CD4-positive, CD25-positive, alpha-beta regulatory T cell (primary cell): ENCODE results near the gene ACOT7. TPM values are rescaled to one million over a fixed set of nuclear protein-coding genes. Genes with fewer than 3 reads are reported as not detected.

Experiments used
- ATAC-seq, 2 donors: fragments of 150-1000 bp; cut with Tn5 transposase; one replicate each; pipeline ENCODE4 v1.10.0; 2021; ENCODE audit warnings: low read depth in 2 of 2, moderate number of reproducible peaks in 2 of 2, moderate library complexity in 1 of 2
- DNase-seq, 3 donors: peaks; one replicate each; pipeline versions ENCODE4 v3.0.0 to v3.0.0-alpha.2; 2012 to 2022; ENCODE audit warnings: mixed read lengths in 1 of 3
- H3K27ac ChIP-seq: one replicate; pipeline ENCODE4 v1.7.0; 2013; ENCODE audit warnings: mild to moderate bottlenecking, low read length; ENCODE audit not compliant: insufficient read depth, poor library complexity, severe bottlenecking
- H3K27me3 ChIP-seq: one replicate; pipeline ENCODE4 v1.7.0; 2013; ENCODE audit warnings: low read length; ENCODE audit not compliant: control insufficient read depth, insufficient read depth
- H3K36me3 ChIP-seq: one replicate; pipeline ENCODE4 v1.7.0; 2013; ENCODE audit warnings: mild to moderate bottlenecking, low read length, moderate library complexity; ENCODE audit not compliant: control insufficient read depth, insufficient read depth
- H3K4me1 ChIP-seq: 2 replicates; pipeline ENCODE4 v1.7.0; 2013; ENCODE audit warnings: mild to moderate bottlenecking, low read length; ENCODE audit not compliant: insufficient read depth, control insufficient read depth, poor library complexity, severe bottlenecking
- H3K4me3 ChIP-seq: one replicate; pipeline ENCODE4 v1.7.0; 2013; ENCODE audit warnings: low read depth, mild to moderate bottlenecking, low read length, moderate library complexity
- H3K9me3 ChIP-seq, 2 experiments: 1 replicate in 1 of 2; 2 replicates in 1 of 2; pipeline ENCODE4 v1.7.0; 2013; ENCODE audit warnings: low read length in 2 of 2, mild to moderate bottlenecking in 1 of 2, moderate library complexity in 1 of 2; ENCODE audit not compliant: control insufficient read depth in 2 of 2
- H3K27ac Mint-ChIP-seq, 3 donors: one replicate each; pipeline ENCODE4 v1.8.0; 2020 to 2022; ENCODE audit warnings: mild to moderate bottlenecking in 3 of 3, mixed read lengths in 3 of 3, moderate library complexity in 2 of 3
- H3K27me3 Mint-ChIP-seq: one replicate; pipeline ENCODE4 v1.8.0; 2022; ENCODE audit warnings: mild to moderate bottlenecking, mixed read lengths
- H3K36me3 Mint-ChIP-seq: one replicate; pipeline ENCODE4 v1.8.0; 2020; ENCODE audit warnings: mixed read lengths
- H3K4me1 Mint-ChIP-seq, 4 donors: one replicate each; pipeline ENCODE4 v1.8.0; 2020 to 2022; ENCODE audit warnings: mixed read lengths in 4 of 4, mild to moderate bottlenecking in 1 of 4
- H3K4me3 Mint-ChIP-seq, 4 donors: one replicate each; pipeline ENCODE4 v1.8.0; 2020 to 2022; ENCODE audit warnings: mild to moderate bottlenecking in 4 of 4, mixed read lengths in 4 of 4, moderate library complexity in 3 of 4
- H3K9me3 Mint-ChIP-seq, 7 donors: one replicate each; pipeline ENCODE4 v1.8.0; 2020 to 2022; ENCODE audit warnings: mixed read lengths in 7 of 7, mild to moderate bottlenecking in 3 of 7, moderate library complexity in 2 of 7
- polyA plus RNA-seq, 4 donors: library from polyadenylated mRNA; unstranded; fragments of 300-500 nt; fragmentation: Illumina TruSeq; gene quantifications; one replicate each; pipeline ENCODE4 v1.2.3, GENCODE V29; 2021
- total RNA-seq: library from RNA; stranded (reverse); gene quantifications from one replicate; pipeline ENCODE4 v1.2.3, GENCODE V29; 2022

The ACOT7 gene
- total and polyA plus RNA-seq, 5 donors from 2014 or later: 9.3 to 13.6 (median 9.8) TPM

DNA sequence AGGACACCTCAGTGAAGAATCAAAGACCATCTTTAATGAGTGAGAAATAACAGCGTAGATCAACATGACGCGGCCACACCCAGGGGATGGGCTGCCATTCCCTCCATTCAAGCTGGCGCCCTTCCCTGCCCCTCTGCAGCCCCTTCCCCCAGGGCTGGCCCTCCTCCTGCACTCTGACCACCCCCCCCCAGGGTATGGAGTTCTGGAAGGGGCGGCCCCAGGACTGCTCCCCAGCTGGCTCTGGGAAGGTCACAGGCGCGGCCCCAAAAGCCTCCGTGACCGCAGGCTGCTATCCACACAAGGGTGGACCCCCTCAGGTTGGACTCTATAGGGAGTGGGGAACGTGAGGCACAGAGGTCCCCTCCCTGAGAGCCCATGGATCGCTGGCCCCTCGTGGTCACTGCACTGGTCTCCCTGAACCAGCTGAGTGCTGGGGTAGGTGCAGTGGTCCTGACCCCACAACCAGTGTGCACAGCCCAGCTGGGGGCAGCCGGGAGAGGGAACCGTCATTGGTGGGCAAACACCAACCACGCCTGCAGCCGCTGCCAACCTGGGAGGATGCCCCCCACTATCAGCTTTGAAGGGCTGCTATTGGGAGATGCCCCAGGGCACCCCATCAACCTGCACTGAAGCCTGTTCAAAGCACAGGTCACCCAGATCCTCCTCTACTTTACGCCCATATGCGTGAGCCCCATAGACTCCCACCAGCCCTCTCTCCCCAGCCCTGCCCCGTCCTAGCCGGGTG, 116.6 kb downstream of the ACOT7 start:
- no peaks in the 10 kb centered on the region for H3K27me3 ChIP-seq
- H3K9me3 ChIP-seq: no peaks in the 10 kb centered on the region
- ATAC-seq: no peak
- no peak overlapping the region for H3K27ac Mint-ChIP-seq
- no peak overlapping the region for H3K27ac ChIP-seq
- H3K9me3 Mint-ChIP-seq: no peaks in the 10 kb centered on the region
- H3K4me3 ChIP-seq: no peak overlapping the region
- H3K4me1 Mint-ChIP-seq: no peaks in the 10 kb centered on the region
- no peaks in the 10 kb centered on the region for H3K36me3 ChIP-seq
- no peak for DNase-seq
- H3K4me3 Mint-ChIP-seq: no peak overlapping the region
- no peaks in the 10 kb centered on the region for H3K27me3 Mint-ChIP-seq
- no peaks in the 10 kb centered on the region for H3K4me1 ChIP-seq
- peaks cover 9% of the 10 kb centered on the region for H3K36me3 Mint-ChIP-seq

DNA sequence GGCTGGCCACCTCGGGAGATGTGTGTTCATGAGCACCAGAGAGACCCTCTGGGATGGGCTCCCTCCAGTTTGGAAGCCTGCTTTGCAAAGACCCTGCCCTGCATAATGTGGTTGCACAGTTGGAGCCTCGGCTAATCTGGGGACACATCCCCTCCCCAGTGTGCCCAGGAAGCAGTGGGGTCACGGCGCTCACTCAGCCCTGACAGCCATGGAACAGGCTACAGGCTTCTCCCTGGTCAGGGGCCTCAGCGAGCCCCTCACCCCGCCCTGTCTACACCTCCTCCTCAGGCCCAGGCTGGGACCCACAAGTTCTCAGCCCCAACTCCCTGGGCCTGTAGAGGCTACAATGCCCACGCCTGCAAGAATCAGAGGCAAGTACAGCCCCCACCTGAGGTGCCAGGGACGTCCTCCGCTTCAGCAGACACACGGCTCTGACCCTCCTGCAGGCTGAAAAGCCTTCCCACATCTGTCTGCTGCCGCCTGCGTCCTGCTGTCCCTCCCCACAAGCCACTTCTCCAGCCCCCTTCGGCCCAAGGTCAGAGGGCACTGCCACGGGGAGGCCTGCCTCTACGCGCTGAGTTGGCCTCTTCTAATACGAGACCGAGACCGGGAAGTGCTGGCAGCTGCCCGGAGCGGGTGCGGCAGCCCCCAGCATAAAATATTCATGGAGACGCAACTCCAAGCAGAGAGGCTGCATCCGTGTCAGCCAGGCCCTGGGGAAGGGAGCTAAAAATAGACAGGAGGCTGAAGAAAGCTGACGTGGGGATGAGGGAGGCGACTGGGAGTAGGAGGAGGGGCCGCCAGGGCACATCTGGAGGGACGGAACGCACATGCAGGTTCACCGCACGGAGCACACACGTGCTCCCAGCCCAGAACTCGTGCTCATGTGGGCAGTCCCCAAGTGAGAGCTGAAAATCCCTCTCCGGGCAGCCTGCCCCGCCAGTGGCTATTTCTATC, 117.5 kb downstream of the ACOT7 start:
- no peak overlapping the region for H3K27ac ChIP-seq
- ATAC-seq (no peak), DNase-seq (no peak)
- H3K4me3 ChIP-seq: no peak overlapping the region
- no peaks in the 10 kb centered on the region for H3K27me3 ChIP-seq
- Mint-ChIP-seq H3K36me3 (peaks cover 9% of the 10 kb centered on the region), H3K27ac (no peak overlapping the region), H3K4me1 (no peaks in the 10 kb centered on the region), H3K27me3 (no peaks in the 10 kb centered on the region), H3K9me3 (no peaks in the 10 kb centered on the region), H3K4me3 (no peak overlapping the region)
- H3K9me3 ChIP-seq: no peaks in the 10 kb centered on the region
- no peaks in the 10 kb centered on the region for H3K36me3 ChIP-seq
- H3K4me1 ChIP-seq: no peaks in the 10 kb centered on the region

DNA sequence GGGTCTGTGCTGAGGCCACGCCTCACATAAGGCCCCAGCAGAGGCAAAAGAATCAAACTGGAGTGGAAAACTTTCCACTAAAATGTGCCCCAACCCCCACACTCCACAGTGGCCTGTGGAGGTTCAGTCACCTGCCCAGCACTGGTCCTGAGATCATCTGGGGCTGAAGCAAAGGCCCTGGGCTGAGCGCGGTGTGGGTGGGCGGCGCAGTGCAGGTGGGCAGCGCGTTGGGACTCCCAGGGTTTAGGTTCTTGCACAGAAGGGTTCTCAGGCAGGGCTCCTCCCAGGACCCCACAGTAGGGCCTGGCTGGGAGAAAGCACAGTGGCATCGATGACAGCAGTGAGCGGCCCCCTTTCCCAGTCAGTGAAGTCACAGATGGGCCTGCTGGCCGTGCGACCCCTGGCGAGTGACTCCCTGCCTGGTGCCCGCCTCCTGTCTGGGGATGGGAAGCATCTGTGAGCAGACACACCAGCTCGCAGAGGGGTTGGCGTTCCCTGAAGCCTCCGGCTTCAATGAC, 118.9 kb downstream of the ACOT7 start:
- H3K9me3 Mint-ChIP-seq: no peaks in the 10 kb centered on the region
- DNase-seq: no peak
- no peaks in the 10 kb centered on the region for H3K4me1 ChIP-seq
- no peaks in the 10 kb centered on the region for H3K27me3 Mint-ChIP-seq
- no peaks in the 10 kb centered on the region for H3K27me3 ChIP-seq
- H3K36me3 Mint-ChIP-seq: peaks cover 9% of the 10 kb centered on the region
- no peak overlapping the region for H3K27ac ChIP-seq
- H3K9me3 ChIP-seq: no peaks in the 10 kb centered on the region
- no peaks in the 10 kb centered on the region for H3K36me3 ChIP-seq
- no peaks in the 10 kb centered on the region for H3K4me1 Mint-ChIP-seq
- H3K4me3 ChIP-seq: no peak overlapping the region
- no peak for ATAC-seq
- H3K4me3 Mint-ChIP-seq: no peak overlapping the region
- H3K27ac Mint-ChIP-seq: no peak overlapping the region

GRCh38 chr1:6274102-6274501, 119.5 kb downstream of the ACOT7 start:
- peaks cover 9% of the 10 kb centered on the region for H3K36me3 Mint-ChIP-seq
- no peak for DNase-seq
- H3K27me3 Mint-ChIP-seq: no peaks in the 10 kb centered on the region

DNA sequence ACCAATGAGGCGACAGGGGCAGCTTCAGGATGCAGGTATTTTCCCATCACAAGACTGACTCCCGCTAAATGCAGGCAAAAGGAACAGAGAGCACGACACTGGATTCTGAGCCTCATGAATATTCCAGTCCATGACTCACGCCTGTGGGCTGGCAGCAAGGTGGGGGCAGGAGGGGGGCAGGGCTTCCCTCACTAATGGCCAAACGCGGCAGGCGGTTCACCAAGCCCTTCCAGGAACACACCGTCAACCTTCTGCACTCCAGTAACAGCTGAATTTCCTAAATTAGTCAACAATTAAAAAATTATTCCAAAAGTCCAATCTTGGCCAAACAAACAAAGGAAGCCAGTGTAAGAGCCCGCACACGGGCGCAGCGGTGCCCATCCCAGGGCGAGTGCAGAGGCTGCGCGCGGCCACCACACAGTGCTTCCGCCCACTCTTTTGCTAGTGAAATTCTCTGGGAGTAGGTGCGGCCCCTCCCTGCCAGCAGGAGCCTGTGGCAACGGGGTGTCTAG, 120.1 kb downstream of the ACOT7 start:
- peaks cover 7% of the 10 kb centered on the region for H3K36me3 Mint-ChIP-seq

More at GRCh38 chr1:6274102-6274501, 119.5 kb downstream of the ACOT7 start:
- Mint-ChIP-seq H3K9me3 (no peaks in the 10 kb centered on the region), H3K27ac (no peak overlapping the region), H3K4me3 (no peak overlapping the region), H3K4me1 (no peaks in the 10 kb centered on the region)
- ATAC-seq: no peak
- H3K36me3 ChIP-seq: no peaks in the 10 kb centered on the region
- no peaks in the 10 kb centered on the region for H3K9me3 ChIP-seq
- H3K4me3 ChIP-seq: no peak overlapping the region
- H3K27ac ChIP-seq: no peak overlapping the region
- no peaks in the 10 kb centered on the region for H3K27me3 ChIP-seq
- no peaks in the 10 kb centered on the region for H3K4me1 ChIP-seq

DNA sequence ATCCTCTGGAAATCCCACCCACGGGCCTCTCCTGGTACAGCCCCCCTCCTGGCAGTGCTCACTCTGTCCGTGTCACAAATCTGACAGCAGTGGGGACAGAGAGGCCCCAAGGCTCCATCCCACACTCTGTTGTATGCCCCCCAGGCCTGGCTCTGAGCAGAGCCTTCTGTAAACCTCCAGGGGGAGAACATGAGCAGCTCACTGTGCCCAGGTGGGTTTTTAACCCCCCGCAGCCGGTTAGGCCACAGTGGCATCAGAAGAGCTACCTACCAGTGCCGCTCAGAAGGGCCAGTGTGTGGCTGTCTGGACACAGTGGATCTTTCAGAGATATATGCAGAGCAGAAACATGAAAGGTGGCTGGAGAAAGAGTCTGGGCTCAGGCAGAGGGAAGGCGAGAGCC, 120.7 kb downstream of the ACOT7 start:
- peaks cover 3% of the 10 kb centered on the region for H3K36me3 Mint-ChIP-seq
- Histone ChIP-seq H3K36me3 (no peaks in the 10 kb centered on the region), H3K9me3 (no peaks in the 10 kb centered on the region), H3K27me3 (no peaks in the 10 kb centered on the region), H3K27ac (no peak overlapping the region), H3K4me3 (no peak overlapping the region), H3K4me1 (no peaks in the 10 kb centered on the region)
- no peak for ATAC-seq
- no peaks in the 10 kb centered on the region for H3K9me3 Mint-ChIP-seq
- no peak overlapping the region for H3K4me3 Mint-ChIP-seq
- H3K27ac Mint-ChIP-seq: peak overlapping the region in 1 of 3 donors; percentile 76
- no peak for DNase-seq
- no peaks in the 10 kb centered on the region for H3K4me1 Mint-ChIP-seq
- no peaks in the 10 kb centered on the region for H3K27me3 Mint-ChIP-seq

More for the DNA sequence above, 120.1 kb downstream of the ACOT7 start:
- Histone ChIP-seq H3K36me3 (no peaks in the 10 kb centered on the region), H3K4me1 (no peaks in the 10 kb centered on the region), H3K27me3 (no peaks in the 10 kb centered on the region), H3K4me3 (no peak overlapping the region), H3K9me3 (no peaks in the 10 kb centered on the region), H3K27ac (no peak overlapping the region)
- H3K27ac Mint-ChIP-seq: no peak overlapping the region
- DNase-seq (no peak), ATAC-seq (no peak)
- no peaks in the 10 kb centered on the region for H3K9me3 Mint-ChIP-seq
- no peaks in the 10 kb centered on the region for H3K4me1 Mint-ChIP-seq
- no peaks in the 10 kb centered on the region for H3K27me3 Mint-ChIP-seq
- no peak overlapping the region for H3K4me3 Mint-ChIP-seq

DNA sequence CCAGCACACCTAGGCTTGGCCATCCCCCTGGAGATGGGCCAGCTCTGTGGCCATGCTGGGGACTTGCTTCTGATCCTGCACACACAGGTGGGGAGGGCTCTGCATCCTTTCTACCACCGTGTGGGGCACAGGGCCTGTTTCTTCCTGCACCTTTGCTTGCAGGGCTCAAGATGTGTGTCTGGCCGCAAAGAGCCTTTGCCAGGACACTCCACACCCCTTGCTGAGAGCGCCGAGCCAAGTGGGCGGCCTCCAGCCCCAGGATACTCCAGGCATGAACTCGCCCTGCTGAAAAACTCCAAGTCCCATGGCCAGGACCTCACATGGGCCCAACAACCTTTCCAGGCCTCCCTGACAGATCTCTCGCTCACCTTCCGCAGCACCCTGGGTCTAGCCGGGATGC, 121.1 kb downstream of the ACOT7 start:
- H3K9me3 Mint-ChIP-seq: no peaks in the 10 kb centered on the region
- H3K36me3 Mint-ChIP-seq: peaks cover 3% of the 10 kb centered on the region
- DNase-seq (no peak), ATAC-seq (no peak)
- H3K4me1 ChIP-seq: no peaks in the 10 kb centered on the region
- H3K9me3 ChIP-seq: no peaks in the 10 kb centered on the region
- H3K4me1 Mint-ChIP-seq: no peaks in the 10 kb centered on the region
- no peaks in the 10 kb centered on the region for H3K27me3 Mint-ChIP-seq
- no peak overlapping the region for H3K4me3 Mint-ChIP-seq
- no peak overlapping the region for H3K27ac Mint-ChIP-seq
- no peaks in the 10 kb centered on the region for H3K36me3 ChIP-seq
- no peak overlapping the region for H3K4me3 ChIP-seq
- H3K27ac ChIP-seq: no peak overlapping the region
- H3K27me3 ChIP-seq: no peaks in the 10 kb centered on the region
